GM23248 (cell line): ENCODE measurements around the gene TRPC4.

Source experiments
- EZH2 ChIP-seq: fragments of 200-600 bp; sonication (generic); IDR thresholded peaks from 2 replicates; pipeline ENCODE4 v1.6.1; 2018; ENCODE audit warnings: antibody characterized with exemption, mild to moderate bottlenecking; ENCODE audit not compliant: insufficient read depth, poor library complexity, severe bottlenecking
- EZH2phosphoT487 ChIP-seq: fragments of 200-600 bp; sonication (generic); IDR thresholded peaks from 2 replicates; pipeline ENCODE4 v1.6.1; 2018; ENCODE audit warnings: antibody characterized with exemption, moderate library complexity, mild to moderate bottlenecking, low read depth; ENCODE audit not compliant: insufficient read depth

- TF ChIP-seq EZH2 (no peak), EZH2phosphoT487 (no peak)
These were observed 19.5 kb upstream of the TRPC4 start for GRCh38 chr13:37889102-37889501.
